Right forelimb (tissue), 1 donor: ENCODE results near the gene ACOT8.
A peak's percentile ranks its signal among the peaks of the same experiment; 100 is the strongest.
"Not testable (repeated sequence)": the region's sequence is repeated elsewhere in the genome, so short reads cannot be mapped to it uniquely, and the experiment has no call there.

Experiments used
- DNase-seq: peaks from one replicate; pipeline ENCODE4 v3.0.0-alpha.2; 2018

The ACOT8 gene

GRCh38 chr20:45823949-45824835, 33.0 kb downstream of the ACOT8 start:
- DNase-seq: no peak

- no peak for DNase-seq
These were observed 34.3 kb downstream of the ACOT8 start for GRCh38 chr20:45822857-45823256.

GRCh38 chr20:45821947-45822346, 35.2 kb downstream of the ACOT8 start:
- no peak for DNase-seq

- DNase-seq: no peak
These were observed 37.7 kb downstream of the ACOT8 start for GRCh38 chr20:45819466-45819865.

GRCh38 chr20:45818239-45818638, 39.0 kb downstream of the ACOT8 start:
- no peak for DNase-seq

- DNase-seq: no peak
These were observed 39.6 kb downstream of the ACOT8 start for GRCh38 chr20:45817376-45818194.

- no peak for DNase-seq
These were observed 40.2 kb downstream of the ACOT8 start for GRCh38 chr20:45816951-45817350.

GRCh38 chr20:45814314-45814713, 42.9 kb downstream of the ACOT8 start:
- no peak for DNase-seq

GRCh38 chr20:45813489-45813888, 43.7 kb downstream of the ACOT8 start:
- no peak for DNase-seq

- no peak for DNase-seq
These were observed 44.2 kb downstream of the ACOT8 start for GRCh38 chr20:45813006-45813340.

GRCh38 chr20:45812157-45813005, 44.8 kb downstream of the ACOT8 start, which contains the start of gene UBE2C:
UBE2C (plus strand) TSS chr20:45812644; CDS start chr20:45812696, 52 bp downstream.
- peak; percentile 96 for DNase-seq

GRCh38 chr20:45810191-45810970, 46.8 kb downstream of the ACOT8 start:
- no peak for DNase-seq

GRCh38 chr20:45801851-45802250, 55.3 kb downstream of the ACOT8 start:
- no peak for DNase-seq

- DNase-seq: no peak
These were observed 58.1 kb downstream of the ACOT8 start for GRCh38 chr20:45798935-45799642.

GRCh38 chr20:45797955-45798354, 59.2 kb downstream of the ACOT8 start:
- DNase-seq: not testable (repeated sequence)

GRCh38 chr20:45797510-45797909, 59.7 kb downstream of the ACOT8 start:
- DNase-seq: not testable (repeated sequence)

- no peak for DNase-seq
These were observed 60.7 kb downstream of the ACOT8 start for GRCh38 chr20:45796337-45797065.

GRCh38 chr20:45792317-45793118, 64.7 kb downstream of the ACOT8 start:
- DNase-seq: no peak
